Left lung (tissue), 10 donors: ENCODE measurements around the gene ATRIP. TPM values are rescaled to one million over a fixed set of nuclear protein-coding genes. Genes with fewer than 3 reads are reported as not detected.

Source experiments
- ATAC-seq: fragments of 200-7000 bp; cut with Tn5 transposase; one replicate; pipeline ENCODE4 v1.9.1; 2020; ENCODE audit warnings: moderate library complexity
- DNase-seq, 4 donors: peaks; one replicate each; pipeline ENCODE4 v3.0.0-alpha.2; 2013 to 2020
- H3K27ac ChIP-seq, 2 donors: fragments of 200-600 bp; sonication (generic) in 1 of 2; one replicate each; pipeline versions ENCODE4 v1.5.0 to v1.8.0; 2020 to 2021
- H3K27me3 ChIP-seq, 2 donors: fragments of 200-600 bp; sonication (generic) in 1 of 2; one replicate each; pipeline versions ENCODE4 v1.5.0 to v1.8.0; 2020 to 2021
- H3K36me3 ChIP-seq, 2 donors: fragments of 200-600 bp; sonication (generic) in 1 of 2; one replicate each; pipeline versions ENCODE4 v1.5.0 to v1.8.0; 2020 to 2021
- H3K4me1 ChIP-seq, 2 donors: fragments of 200-600 bp; one replicate each; pipeline ENCODE4 v1.8.0; 2021
- H3K4me3 ChIP-seq, 2 donors: fragments of 200-600 bp; sonication (generic) in 1 of 2; one replicate each; pipeline versions ENCODE4 v1.5.0 to v1.8.0; 2020 to 2021; ENCODE audit warnings: mild to moderate bottlenecking in 1 of 2
- H3K9me3 ChIP-seq, 2 donors: fragments of 200-600 bp; sonication (generic) in 1 of 2; one replicate each; pipeline versions ENCODE4 v1.5.0 to v1.8.0; 2020 to 2021
- intact Hi-C, 2 donors: fragments of 100-400 bp; cut with DNase I; formaldehyde crosslinking; loops; one replicate each; pipeline versions ENCODE4 v1.11.2 to v1.14.2; 2022
- polyA plus RNA-seq, 6 donors: library from polyadenylated mRNA; unstranded; fragments of 120-200 nt; gene quantifications; one replicate each; pipeline ENCODE4 v1.2.1, GENCODE V29; 2013; ENCODE audit not compliant: insufficient read length in 6 of 6
- total RNA-seq, 2 donors: library from RNA; stranded (reverse); fragmentation: NEBNext Ultra II Directional; extraction: Animal tissue kit (Norgen Biotek cat#: 25700); gene quantifications; one replicate each; pipeline ENCODE4 v1.2.1, GENCODE V29; 2021
- TF ChIP-seq, protein P1 (sequence below), 2 donors: fragments of 200-600 bp; sonication (generic) in 1 of 2; IDR thresholded peaks; one replicate each; pipeline versions ENCODE4 v1.5.0 to v1.8.0; 2021; ENCODE audit warnings: antibody characterized with exemption in 2 of 2
- donor health status: DM: no; HTN: yes; CAD: no.
- donor health status: DM: no; HTN: no; CAD: no.

The ATRIP gene
- total and polyA plus RNA-seq, 8 donors: 7.4 to 14.4 (median 12.0) TPM

- Histone ChIP-seq H3K27me3 (no peaks in the 10 kb centered on the region), H3K36me3 (peaks cover 0 to 51% of the 10 kb centered on the region in 2 donors), H3K9me3 (no peaks in the 10 kb centered on the region), H3K27ac (peak overlapping the region in 1 of 2 donors; percentile 28), H3K4me3 (no peak overlapping the region), H3K4me1 (no peaks in the 10 kb centered on the region)
- no peak for ATAC-seq
- intact Hi-C loops: loop anchor here in 1 of 2 donors (5.0 kb wide), 1 partner anchor 34 kb away; no protein-coding TSS in a partner anchor
- DNase-seq: peak in 2 of 4 donors; percentile 32 to 59
- TF ChIP-seq, protein P1, sequence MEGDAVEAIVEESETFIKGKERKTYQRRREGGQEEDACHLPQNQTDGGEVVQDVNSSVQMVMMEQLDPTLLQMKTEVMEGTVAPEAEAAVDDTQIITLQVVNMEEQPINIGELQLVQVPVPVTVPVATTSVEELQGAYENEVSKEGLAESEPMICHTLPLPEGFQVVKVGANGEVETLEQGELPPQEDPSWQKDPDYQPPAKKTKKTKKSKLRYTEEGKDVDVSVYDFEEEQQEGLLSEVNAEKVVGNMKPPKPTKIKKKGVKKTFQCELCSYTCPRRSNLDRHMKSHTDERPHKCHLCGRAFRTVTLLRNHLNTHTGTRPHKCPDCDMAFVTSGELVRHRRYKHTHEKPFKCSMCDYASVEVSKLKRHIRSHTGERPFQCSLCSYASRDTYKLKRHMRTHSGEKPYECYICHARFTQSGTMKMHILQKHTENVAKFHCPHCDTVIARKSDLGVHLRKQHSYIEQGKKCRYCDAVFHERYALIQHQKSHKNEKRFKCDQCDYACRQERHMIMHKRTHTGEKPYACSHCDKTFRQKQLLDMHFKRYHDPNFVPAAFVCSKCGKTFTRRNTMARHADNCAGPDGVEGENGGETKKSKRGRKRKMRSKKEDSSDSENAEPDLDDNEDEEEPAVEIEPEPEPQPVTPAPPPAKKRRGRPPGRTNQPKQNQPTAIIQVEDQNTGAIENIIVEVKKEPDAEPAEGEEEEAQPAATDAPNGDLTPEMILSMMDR (IDR thresholded peaks at IDR 0.05): no peak
Observed at GRCh38 chr3:48403533-48404439, 42.8 kb upstream of the ATRIP start.

- Histone ChIP-seq H3K27ac (no peak overlapping the region), H3K4me3 (no peak overlapping the region), H3K9me3 (no peaks in the 10 kb centered on the region), H3K27me3 (no peaks in the 10 kb centered on the region), H3K4me1 (no peaks in the 10 kb centered on the region), H3K36me3 (peaks cover 0 to 60% of the 10 kb centered on the region in 2 donors)
- peak in 1 of 4 donors; percentile 18 for DNase-seq
- intact Hi-C loops: loop anchor here in 1 of 2 donors (5.0 kb wide), 1 partner anchor 33 kb away; no protein-coding TSS in a partner anchor
- TF ChIP-seq, protein P1 (IDR thresholded peaks at IDR 0.05): no peak
- ATAC-seq: no peak
Observed at GRCh38 chr3:48404440-48405342, 41.8 kb upstream of the ATRIP start.

DNA sequence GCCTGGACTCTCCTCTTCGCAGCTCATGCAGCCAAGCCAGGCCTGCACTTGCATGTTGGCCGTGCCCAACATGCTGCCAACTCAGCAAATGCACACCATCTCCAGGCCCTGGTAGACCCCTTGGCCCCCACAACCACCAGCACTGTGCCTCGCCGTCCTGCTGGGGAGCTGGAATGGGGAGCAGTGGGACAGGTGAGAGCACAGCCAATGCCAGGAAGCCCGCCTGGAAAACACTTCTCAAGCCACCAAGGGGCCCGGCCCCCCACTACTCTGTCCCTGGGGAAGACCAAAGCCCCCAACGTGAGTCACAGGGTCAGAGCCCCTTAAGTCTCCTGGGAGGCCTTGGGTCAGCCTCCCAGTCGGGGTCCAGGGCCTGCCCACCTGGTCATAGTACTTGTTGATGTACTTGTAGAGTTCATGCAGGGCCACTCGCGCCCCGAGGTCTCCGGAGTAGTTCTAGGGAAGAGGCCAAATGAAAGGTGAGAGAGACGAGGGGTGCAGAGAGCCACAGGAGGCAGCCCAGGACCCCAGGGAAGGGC, 41.1 kb upstream of the ATRIP start:
- peaks cover 0 to 68% of the 10 kb centered on the region in 2 donors for H3K36me3 ChIP-seq

GRCh38 chr3:48405971-48406370, 40.6 kb upstream of the ATRIP start:
- Histone ChIP-seq H3K36me3 (peaks cover 0 to 73% of the 10 kb centered on the region in 2 donors), H3K27me3 (no peaks in the 10 kb centered on the region), H3K27ac (no peak overlapping the region), H3K9me3 (no peaks in the 10 kb centered on the region), H3K4me1 (no peaks in the 10 kb centered on the region), H3K4me3 (no peak overlapping the region)
- no peak for ATAC-seq
- TF ChIP-seq, protein P1 (IDR thresholded peaks at IDR 0.05): no peak
- peak in 1 of 4 donors; percentile 22 for DNase-seq
- intact Hi-C loops: no loop called here

More for the DNA sequence above, 41.1 kb upstream of the ATRIP start:
- ATAC-seq (no peak), DNase-seq (peak in 2 of 4 donors; percentile 22 to 78)
- H3K4me1 ChIP-seq: no peaks in the 10 kb centered on the region
- no peaks in the 10 kb centered on the region for H3K27me3 ChIP-seq
- intact Hi-C loops: no loop called here
- no peak overlapping the region for H3K27ac ChIP-seq
- TF ChIP-seq, protein P1 (IDR thresholded peaks at IDR 0.05): no peak
- no peak overlapping the region for H3K4me3 ChIP-seq
- H3K9me3 ChIP-seq: no peaks in the 10 kb centered on the region
